Activated CD8-positive, alpha-beta memory T cell treated with anti-CD3 and anti-CD28 coated beads for 48 hours (primary cell): Measurements from ENCODE around the gene COMT.
A peak's percentile ranks its signal among the peaks of the same experiment; 100 is the strongest.

Experiments
- DNase-seq, 3 experiments: peaks; one replicate each; pipeline ENCODE4 v3.0.0-alpha.2; 2020; ENCODE audit warnings: low read depth in 2 of 3, low spot score in 2 of 3

Gene COMT

GRCh38 chr22:19955241-19956128 is 13.9 kb downstream of the COMT start:
- DNase-seq, result no peak

GRCh38 chr22:19957445-19957844 is 15.9 kb downstream of the COMT start:
- DNase-seq, result no peak

- DNase-seq, result no peak
Observed at GRCh38 chr22:19958083-19959042, 16.8 kb downstream of the COMT start.

- no peak for DNase-seq
Observed at GRCh38 chr22:19959043-19959586, 17.5 kb downstream of the COMT start.

GRCh38 chr22:19959587-19960490 is 18.3 kb downstream of the COMT start:
- DNase-seq, result no peak

- no peak for DNase-seq
Observed at GRCh38 chr22:19960491-19961200, 19.1 kb downstream of the COMT start.

- no peak for DNase-seq
Observed at GRCh38 chr22:19961201-19961580, 19.6 kb downstream of the COMT start.

- no peak for DNase-seq
Observed at GRCh38 chr22:19961868-19962245, 20.3 kb downstream of the COMT start.

GRCh38 chr22:19962246-19962908 is 20.8 kb downstream of the COMT start:
- peak in 2 of 3 experiments; percentile 41 to 48 for DNase-seq

- no peak for DNase-seq
Observed at GRCh38 chr22:19962909-19963806, 21.6 kb downstream of the COMT start.

- no peak for DNase-seq
Observed at GRCh38 chr22:19963863-19964642, 22.5 kb downstream of the COMT start.

GRCh38 chr22:19964701-19965386 is 23.3 kb downstream of the COMT start:
- no peak for DNase-seq

- DNase-seq, result no peak
Observed at GRCh38 chr22:19965771-19966709, 24.5 kb downstream of the COMT start.

- no peak for DNase-seq
Observed at GRCh38 chr22:19966908-19967750, 25.6 kb downstream of the COMT start.

GRCh38 chr22:19967850-19968449 is 26.4 kb downstream of the COMT start:
- no peak for DNase-seq
